ENCODE data around the gene ANKRD13B.

- TF ChIP-seq CTCF (IDR thresholded peaks at IDR 0.05): no peak
- no peak for TF ChIP-seq POLR2A (IDR thresholded peaks at IDR 0.05)
These were observed 2.4 kb upstream of the ANKRD13B start for GRCh38 chr17:29590411-29591145.
